ENCODE results near the gene PHF5A. TPM values are rescaled to one million over a fixed set of nuclear protein-coding genes. Genes with fewer than 3 reads are reported as not detected.
"Not testable (repeated sequence)": the region's sequence is repeated elsewhere in the genome, so short reads cannot be mapped to it uniquely, and the experiment has no call there.

PHF5A gene
- total RNA-seq, 1 donor from 2014 or later, result 36.1 TPM

DNA sequence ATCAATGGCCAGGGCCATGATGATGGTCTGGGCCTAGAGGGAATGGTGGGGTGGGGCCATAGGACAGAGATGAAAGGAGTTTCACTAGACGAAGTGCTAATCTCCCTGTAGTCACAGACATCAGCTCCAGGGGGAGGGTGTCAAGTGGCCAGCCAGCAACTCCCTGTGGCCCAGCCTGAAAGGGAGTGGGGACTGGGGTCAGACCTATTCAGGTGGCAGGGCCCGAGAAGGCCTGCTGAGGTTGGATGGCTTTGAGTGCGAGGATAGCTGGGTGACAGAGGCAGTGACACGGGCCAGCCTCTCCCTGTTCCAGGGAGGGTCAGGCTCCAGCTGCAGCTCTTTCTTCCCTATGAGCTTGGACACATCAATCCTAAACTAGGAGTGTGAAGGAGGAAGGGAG lies 32.9 kb downstream of the PHF5A start:
- no peaks in the 10 kb centered on the region for H3K27me3 Mint-ChIP-seq (ENCODE audit: unreplicated experiment)

DNA sequence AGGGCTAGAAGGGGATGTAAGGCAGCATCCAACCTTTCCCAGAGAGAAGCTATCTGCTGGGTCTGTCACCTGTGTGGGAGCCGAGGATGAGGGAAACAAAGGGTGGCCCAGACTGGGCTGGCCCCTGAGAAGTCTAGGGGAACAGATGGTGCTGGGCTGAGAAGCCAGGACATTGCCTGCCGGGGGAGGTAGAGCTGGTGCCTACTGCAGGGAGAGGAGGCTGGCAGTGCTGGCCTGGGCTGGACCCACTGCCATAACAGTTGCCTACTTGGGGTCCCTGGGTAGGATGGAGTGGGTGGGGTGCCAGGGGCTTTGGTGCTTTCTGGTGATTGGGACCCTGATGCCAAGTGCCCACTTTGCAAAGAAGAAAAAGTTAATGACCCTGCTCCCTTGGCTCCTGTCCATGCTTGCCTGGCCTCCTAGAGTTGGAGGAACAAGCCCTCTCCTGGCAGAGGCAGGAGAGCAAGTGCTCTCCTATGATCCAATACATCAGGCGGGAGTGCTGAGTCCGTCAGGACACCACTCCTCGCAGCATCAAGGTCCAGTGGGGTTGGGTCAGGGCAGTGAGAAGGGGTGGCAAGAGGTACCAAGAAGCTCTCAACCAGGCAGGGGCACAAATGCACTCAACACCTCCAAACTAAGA lies 34.0 kb downstream of the PHF5A start:
- H3K9me3 Mint-ChIP-seq (ENCODE audit: unreplicated experiment); H3K27me3 Mint-ChIP-seq (ENCODE audit: unreplicated experiment); H3K36me3 Mint-ChIP-seq (ENCODE audit: unreplicated experiment); DNase-seq; H3K4me3 Mint-ChIP-seq (ENCODE audit: unreplicated experiment): not testable (repeated sequence)
- Mint-ChIP-seq H3K4me1 (ENCODE audit: low read depth, unreplicated experiment) (peaks cover 20% of the 10 kb centered on the region), H3K27ac (ENCODE audit: unreplicated experiment) (peak overlapping the region; percentile 33)

More for the DNA sequence above, 32.9 kb downstream of the PHF5A start:
- TF ChIP-seq, protein P1, sequence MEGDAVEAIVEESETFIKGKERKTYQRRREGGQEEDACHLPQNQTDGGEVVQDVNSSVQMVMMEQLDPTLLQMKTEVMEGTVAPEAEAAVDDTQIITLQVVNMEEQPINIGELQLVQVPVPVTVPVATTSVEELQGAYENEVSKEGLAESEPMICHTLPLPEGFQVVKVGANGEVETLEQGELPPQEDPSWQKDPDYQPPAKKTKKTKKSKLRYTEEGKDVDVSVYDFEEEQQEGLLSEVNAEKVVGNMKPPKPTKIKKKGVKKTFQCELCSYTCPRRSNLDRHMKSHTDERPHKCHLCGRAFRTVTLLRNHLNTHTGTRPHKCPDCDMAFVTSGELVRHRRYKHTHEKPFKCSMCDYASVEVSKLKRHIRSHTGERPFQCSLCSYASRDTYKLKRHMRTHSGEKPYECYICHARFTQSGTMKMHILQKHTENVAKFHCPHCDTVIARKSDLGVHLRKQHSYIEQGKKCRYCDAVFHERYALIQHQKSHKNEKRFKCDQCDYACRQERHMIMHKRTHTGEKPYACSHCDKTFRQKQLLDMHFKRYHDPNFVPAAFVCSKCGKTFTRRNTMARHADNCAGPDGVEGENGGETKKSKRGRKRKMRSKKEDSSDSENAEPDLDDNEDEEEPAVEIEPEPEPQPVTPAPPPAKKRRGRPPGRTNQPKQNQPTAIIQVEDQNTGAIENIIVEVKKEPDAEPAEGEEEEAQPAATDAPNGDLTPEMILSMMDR (IDR thresholded peaks at IDR 0.05; ENCODE audit: partially characterized antibody, unreplicated experiment), result no peak
- peaks cover 18% of the 10 kb centered on the region for H3K4me1 Mint-ChIP-seq (ENCODE audit: low read depth, unreplicated experiment)
- H3K36me3 Mint-ChIP-seq (ENCODE audit: unreplicated experiment), result no peaks in the 10 kb centered on the region
- no peak for DNase-seq
- H3K27ac Mint-ChIP-seq (ENCODE audit: unreplicated experiment), result no peak overlapping the region
- H3K9me3 Mint-ChIP-seq (ENCODE audit: unreplicated experiment), result peaks cover 3% of the 10 kb centered on the region
- no peak overlapping the region for H3K4me3 Mint-ChIP-seq (ENCODE audit: unreplicated experiment)

DNA sequence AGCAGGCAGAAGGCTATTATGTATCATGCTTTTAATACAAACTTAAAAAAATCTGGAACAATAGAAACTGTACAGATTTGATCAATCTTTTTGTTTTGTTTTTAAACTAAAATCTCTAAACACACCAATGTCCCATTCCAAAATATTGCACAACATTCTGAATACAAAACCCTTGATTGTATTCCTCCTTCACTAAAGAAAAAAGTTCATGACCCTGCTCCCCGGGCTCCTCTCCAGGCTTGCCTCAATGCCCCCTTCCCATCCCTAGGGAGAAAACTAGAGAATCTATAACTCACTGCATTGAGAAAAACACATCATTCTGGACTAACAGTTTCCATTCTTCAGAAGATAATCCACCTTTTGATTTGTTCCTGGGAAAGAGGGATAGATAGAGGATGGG lies 35.0 kb downstream of the PHF5A start:
- H3K4me3 Mint-ChIP-seq (ENCODE audit: unreplicated experiment); DNase-seq; H3K9me3 Mint-ChIP-seq (ENCODE audit: unreplicated experiment); H3K36me3 Mint-ChIP-seq (ENCODE audit: unreplicated experiment); H3K27ac Mint-ChIP-seq (ENCODE audit: unreplicated experiment); H3K27me3 Mint-ChIP-seq (ENCODE audit: unreplicated experiment): not testable (repeated sequence)
- H3K4me1 Mint-ChIP-seq (ENCODE audit: low read depth, unreplicated experiment), result peaks cover 12% of the 10 kb centered on the region

DNA sequence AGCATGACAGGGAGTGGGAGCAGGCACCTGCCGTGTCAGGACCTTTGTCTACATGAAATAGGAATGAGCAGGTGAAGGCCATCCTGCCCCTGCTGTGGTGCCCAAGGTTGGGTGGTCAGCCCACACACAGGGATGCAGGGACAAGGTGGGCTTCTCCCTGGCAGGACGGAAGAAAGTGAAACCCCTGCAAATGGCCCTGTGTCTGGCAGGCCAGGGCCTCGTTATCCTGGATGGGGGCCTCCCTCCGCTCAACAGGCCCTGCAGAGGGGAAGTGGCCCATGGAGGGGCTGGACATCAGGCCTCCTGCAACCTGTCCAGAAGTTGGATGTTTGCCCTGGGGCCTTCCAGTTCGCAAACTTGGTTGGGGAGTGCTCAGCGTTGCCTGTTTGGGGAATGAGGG lies 36.8 kb downstream of the PHF5A start:
- Mint-ChIP-seq H3K27me3 (ENCODE audit: unreplicated experiment) (no peaks in the 10 kb centered on the region), H3K36me3 (ENCODE audit: unreplicated experiment) (no peaks in the 10 kb centered on the region), H3K4me1 (ENCODE audit: low read depth, unreplicated experiment) (peaks cover 9% of the 10 kb centered on the region), H3K4me3 (ENCODE audit: unreplicated experiment) (no peak overlapping the region), H3K9me3 (ENCODE audit: unreplicated experiment) (peaks cover 3% of the 10 kb centered on the region), H3K27ac (ENCODE audit: unreplicated experiment) (no peak overlapping the region)
- no peak for DNase-seq
- TF ChIP-seq, protein P1 (IDR thresholded peaks at IDR 0.05; ENCODE audit: partially characterized antibody, unreplicated experiment), result no peak

DNA sequence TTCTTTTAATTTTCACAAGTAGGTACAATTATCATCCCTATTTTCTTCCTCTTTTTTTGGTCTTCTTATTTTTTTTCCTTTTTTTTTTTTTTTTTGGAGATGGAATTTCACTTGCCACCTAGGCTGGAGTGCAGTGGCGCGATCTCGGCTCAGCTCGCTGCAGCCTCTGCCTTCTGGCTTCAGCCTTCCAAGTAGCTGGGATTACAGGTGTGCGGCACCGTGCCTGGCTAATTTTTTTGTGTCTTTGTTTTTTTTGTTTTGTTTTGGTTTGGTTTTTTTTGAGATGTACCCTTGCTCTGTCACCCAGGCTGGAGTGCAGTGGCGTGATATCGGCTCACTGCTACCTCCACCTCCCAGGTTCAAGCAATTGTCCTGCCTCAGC lies 38.5 kb downstream of the PHF5A start:
- H3K27me3 Mint-ChIP-seq (ENCODE audit: unreplicated experiment), result no peaks in the 10 kb centered on the region
- peaks cover 4% of the 10 kb centered on the region for H3K4me1 Mint-ChIP-seq (ENCODE audit: low read depth, unreplicated experiment)
- no peak overlapping the region for H3K27ac Mint-ChIP-seq (ENCODE audit: unreplicated experiment)
- H3K4me3 Mint-ChIP-seq (ENCODE audit: unreplicated experiment), result no peak overlapping the region
- H3K9me3 Mint-ChIP-seq (ENCODE audit: unreplicated experiment), result peaks cover 3% of the 10 kb centered on the region
- no peak for DNase-seq
- no peaks in the 10 kb centered on the region for H3K36me3 Mint-ChIP-seq (ENCODE audit: unreplicated experiment)
- TF ChIP-seq, protein P1 (IDR thresholded peaks at IDR 0.05; ENCODE audit: partially characterized antibody, unreplicated experiment), result no peak

DNA sequence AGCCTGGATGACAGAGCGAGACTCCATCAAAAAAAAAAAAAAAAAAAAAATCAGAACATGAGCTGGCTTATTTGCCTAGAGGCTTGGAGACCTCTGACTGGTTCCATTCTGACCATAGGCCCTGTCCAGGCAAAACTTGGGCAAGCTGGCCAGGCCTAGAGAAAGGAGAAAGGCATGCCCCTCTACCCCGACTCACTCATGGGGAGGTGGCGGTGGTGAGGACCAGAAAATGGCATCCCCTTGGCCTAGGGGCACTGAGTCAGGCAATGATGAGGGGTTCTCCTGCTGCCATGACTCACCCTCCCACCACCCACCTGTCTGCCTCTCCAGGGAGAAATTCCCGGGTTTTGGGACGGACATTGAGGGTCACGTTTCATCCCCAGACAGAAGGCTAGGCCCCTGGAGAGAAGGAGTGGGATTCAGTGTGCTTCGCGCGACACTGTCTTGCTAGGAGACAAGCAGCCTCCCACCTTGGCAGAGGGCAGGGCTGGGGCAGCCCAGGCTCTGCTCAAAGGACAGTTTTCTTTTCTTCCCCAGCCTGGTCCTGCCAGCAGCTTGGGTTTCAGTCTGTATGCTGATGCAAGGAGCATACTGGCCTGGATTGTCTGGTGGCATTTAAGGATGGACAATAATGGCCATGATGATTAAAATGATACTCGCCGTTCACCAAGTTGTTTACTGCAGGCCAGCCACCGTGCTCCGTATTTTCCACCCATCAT lies 39.1 kb downstream of the PHF5A start:
- Mint-ChIP-seq H3K36me3 (ENCODE audit: unreplicated experiment) (no peaks in the 10 kb centered on the region), H3K4me3 (ENCODE audit: unreplicated experiment) (no peak overlapping the region), H3K27ac (ENCODE audit: unreplicated experiment) (no peak overlapping the region), H3K9me3 (ENCODE audit: unreplicated experiment) (peaks cover 3% of the 10 kb centered on the region), H3K4me1 (ENCODE audit: low read depth, unreplicated experiment) (peaks cover 4% of the 10 kb centered on the region), H3K27me3 (ENCODE audit: unreplicated experiment) (no peaks in the 10 kb centered on the region)
- TF ChIP-seq, protein P1 (IDR thresholded peaks at IDR 0.05; ENCODE audit: partially characterized antibody, unreplicated experiment), result no peak
- no peak for DNase-seq
